ENCODE measurements around the gene JPT1.

DNA sequence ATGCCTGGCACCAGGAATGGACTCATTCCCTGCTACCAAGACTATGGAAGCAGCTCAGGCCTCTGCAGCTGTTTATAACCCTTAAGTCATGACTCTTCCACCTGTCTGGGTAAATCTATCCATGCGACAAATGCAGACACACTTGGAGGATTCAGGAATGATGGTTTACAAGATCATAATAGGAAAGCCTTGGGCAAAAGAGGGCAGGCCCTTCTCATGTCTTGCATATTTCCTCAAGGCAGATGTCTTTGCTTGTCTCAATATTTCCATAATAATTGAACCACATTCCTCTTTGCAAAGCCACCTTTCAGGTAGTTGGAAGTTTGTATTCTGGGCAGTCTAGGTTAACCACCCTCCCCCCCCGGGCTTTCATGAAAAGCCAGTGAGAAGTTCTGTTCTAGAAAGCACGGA lies 884 bp upstream of the JPT1 start:
- TF ChIP-seq, protein P1, sequence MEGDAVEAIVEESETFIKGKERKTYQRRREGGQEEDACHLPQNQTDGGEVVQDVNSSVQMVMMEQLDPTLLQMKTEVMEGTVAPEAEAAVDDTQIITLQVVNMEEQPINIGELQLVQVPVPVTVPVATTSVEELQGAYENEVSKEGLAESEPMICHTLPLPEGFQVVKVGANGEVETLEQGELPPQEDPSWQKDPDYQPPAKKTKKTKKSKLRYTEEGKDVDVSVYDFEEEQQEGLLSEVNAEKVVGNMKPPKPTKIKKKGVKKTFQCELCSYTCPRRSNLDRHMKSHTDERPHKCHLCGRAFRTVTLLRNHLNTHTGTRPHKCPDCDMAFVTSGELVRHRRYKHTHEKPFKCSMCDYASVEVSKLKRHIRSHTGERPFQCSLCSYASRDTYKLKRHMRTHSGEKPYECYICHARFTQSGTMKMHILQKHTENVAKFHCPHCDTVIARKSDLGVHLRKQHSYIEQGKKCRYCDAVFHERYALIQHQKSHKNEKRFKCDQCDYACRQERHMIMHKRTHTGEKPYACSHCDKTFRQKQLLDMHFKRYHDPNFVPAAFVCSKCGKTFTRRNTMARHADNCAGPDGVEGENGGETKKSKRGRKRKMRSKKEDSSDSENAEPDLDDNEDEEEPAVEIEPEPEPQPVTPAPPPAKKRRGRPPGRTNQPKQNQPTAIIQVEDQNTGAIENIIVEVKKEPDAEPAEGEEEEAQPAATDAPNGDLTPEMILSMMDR (IDR thresholded peaks at IDR 0.05; ENCODE audit: borderline replicate concordance, extremely low read depth, low read length, poor library complexity, severe bottlenecking), result no peak
- TF ChIP-seq EZH2 (IDR thresholded peaks at IDR 0.05; ENCODE audit: borderline replicate concordance, low read depth, low read length, severe bottlenecking), result no peak
